NCI-H1417 treated with DMSO at 0.1 percent for 48 hours (cell line): Measurements from ENCODE around the gene PARD6B.
"Not testable (repeated sequence)": the region's sequence is repeated elsewhere in the genome, so short reads cannot be mapped to it uniquely, and the experiment has no call there.

Experiments used
- DNase-seq: peaks from one replicate; lab custom pipeline; 2025; lab: John Stamatoyannopoulos, UW

The PARD6B gene

DNA sequence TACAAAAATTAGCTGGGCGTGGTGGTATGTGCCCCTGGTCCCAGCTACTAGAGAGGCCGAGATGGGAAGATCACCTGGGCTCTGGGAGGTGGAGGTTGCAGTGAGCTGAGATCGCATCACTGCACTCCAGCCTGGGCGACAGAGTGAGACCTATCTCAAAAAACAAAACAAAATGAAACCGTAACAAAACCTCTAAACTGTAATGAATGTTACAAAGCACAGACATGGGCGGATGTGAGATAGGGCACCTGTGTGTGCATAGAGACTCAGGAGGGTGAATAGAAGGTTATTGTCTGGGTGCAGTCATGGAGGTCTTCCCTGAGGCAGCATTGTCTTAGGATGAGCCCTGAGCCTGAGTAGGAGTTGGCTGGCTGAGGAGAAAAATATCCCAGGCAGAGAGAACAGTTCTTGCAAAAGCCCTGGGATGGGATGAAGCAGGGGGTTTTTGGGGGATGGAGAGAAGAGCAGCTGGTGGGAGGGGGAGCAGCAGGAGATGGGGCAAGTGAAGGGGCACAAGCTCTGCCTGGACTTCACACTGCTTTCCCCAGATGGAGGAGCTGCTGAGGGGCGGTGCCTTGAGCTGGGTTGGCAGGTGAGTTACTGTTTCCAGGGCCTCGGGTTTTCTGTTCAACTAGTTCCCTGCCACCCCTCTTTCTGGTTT, 68.6 kb downstream of the PARD6B start:
- no peak for DNase-seq

GRCh38 chr20:50800986-50801746, 69.8 kb downstream of the PARD6B start:
- DNase-seq = not testable (repeated sequence)

DNA sequence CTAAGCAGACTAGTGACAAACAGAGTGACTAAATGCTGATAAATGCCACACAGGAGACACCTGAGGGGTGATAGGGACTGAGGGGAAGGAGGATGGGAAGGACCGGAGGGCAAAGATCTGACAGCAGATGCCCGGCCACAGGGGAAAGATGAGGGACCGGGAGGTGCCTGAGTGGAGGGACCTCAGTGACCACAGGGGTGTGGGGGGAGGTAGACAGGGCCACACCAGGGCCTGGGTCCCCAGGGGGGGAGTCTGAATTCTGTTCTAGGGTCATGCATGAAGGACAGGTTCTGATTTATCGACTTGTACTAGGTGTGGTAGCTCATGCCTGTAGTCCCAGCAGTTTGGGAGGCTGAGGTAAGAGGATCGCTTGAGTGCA, 70.4 kb downstream of the PARD6B start:
- DNase-seq = no peak

- no peak for DNase-seq
These were observed 70.9 kb downstream of the PARD6B start for GRCh38 chr20:50802289-50802688.

DNA sequence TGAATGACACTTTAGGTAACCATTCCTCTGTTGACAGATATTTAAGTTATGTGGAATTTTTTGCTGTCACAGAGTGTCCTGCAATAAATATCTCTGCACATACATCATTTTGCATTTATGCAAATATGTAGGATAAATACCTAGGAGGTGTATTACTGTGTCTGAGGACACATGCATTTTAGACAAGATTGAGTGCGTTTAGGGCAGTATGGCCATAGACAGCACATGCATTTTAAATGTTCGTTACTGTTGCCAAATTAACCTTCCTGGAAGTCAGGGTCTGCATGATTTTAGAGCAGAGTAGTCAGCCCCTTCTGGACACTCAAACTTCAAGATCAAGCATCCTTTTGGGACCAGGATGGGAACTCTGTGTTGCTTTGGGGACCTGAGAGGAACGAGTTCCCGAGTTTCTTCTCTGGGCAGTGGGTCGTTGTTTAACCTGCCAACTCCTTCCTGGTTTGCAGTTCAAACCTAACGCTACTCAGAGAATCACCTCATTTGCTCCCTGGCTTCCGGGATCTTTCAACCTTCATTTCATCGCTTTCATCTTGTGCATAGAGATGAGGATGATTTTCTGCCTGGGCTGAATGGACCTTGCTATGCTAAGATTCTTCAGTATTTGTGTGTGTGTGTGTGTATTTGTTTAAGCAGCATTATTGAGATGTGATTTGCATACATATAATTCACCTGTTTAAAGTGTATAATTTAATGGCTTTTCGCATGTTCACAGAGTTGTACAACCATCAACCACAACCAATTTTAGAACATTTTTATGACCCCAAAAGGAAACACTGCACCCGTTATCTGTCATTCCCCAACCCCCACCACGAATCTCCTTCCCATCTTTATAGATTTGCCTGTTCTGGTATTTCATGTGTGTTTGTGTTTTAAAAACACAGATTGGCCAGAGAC, 73.3 kb downstream of the PARD6B start:
- DNase-seq = no peak

DNA sequence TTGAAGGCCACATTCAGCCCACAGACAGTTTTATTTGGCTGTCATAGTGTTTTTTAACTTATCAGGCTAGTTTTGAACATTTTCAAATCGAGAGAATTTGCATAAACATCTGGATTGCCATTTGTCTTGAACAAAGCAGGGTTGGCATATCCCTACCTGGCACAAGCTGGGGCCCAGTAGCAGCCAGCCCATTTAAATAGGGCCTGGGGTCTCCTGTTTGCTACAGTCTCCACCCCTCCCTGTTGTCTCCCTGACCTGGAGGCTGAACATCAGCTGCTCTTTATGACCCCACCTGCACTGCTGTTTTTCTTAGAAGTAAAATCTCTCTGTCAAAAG, 73.9 kb downstream of the PARD6B start:
- no peak for DNase-seq

DNA sequence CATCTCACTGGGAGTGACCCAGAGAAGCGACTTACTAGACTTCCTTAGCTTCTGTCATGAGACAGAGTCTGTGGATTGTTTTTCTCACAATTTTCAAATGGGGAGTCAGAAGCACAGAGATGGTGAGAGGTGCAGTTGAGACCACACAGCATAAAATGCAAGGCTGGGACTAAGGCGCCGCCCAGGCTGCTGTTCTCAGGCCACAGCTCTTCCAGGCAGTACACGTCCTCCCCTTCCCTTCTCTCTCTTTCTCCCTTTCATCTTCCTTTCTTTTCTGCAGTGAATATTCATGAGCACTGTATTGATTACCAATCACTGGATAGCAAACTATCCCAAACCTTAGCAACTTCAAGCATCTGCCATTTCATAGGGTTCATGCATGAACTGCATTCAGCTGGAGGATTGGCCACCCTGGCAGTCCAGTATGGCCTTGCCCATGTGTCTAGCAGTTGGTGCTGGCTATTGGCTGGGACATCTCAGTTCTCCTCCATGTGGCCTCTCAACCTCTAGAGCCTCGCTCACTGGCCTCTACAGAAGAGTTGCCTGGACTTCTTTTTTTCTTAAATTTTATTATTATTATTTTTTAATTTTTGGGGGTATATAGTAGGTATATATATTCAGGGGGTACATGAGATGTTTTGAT, 74.9 kb downstream of the PARD6B start:
- no peak for DNase-seq
